ENCODE measurements around the gene SCAI.
"Not testable (repeated sequence)": the region's sequence is repeated elsewhere in the genome, so short reads cannot be mapped to it uniquely, and the experiment has no call there.

The SCAI gene

GRCh38 chr9:125049212-125050049, 93.9 kb downstream of the SCAI start:
- no peak for TF ChIP-seq POLR2AphosphoS5 (IDR thresholded peaks at IDR 0.05; ENCODE audit: low read depth, low read length)
- no peak for TF ChIP-seq POLR2A (IDR thresholded peaks at IDR 0.05; ENCODE audit: low read depth, low read length)
- TF ChIP-seq TAF1 (IDR thresholded peaks at IDR 0.05; ENCODE audit: borderline replicate concordance, low read depth, low read length), result no peak
- no peak for DNase-seq (ENCODE audit: insufficient read length)
- no peak for FAIRE-seq

GRCh38 chr9:125043631-125044030, 99.7 kb downstream of the SCAI start:
- FAIRE-seq, result no peak
- DNase-seq (ENCODE audit: insufficient read length), result no peak
- no peak for TF ChIP-seq POLR2A (IDR thresholded peaks at IDR 0.05; ENCODE audit: low read depth, low read length)
- no peak for TF ChIP-seq TAF1 (IDR thresholded peaks at IDR 0.05; ENCODE audit: borderline replicate concordance, low read depth, low read length)
- no peak for TF ChIP-seq POLR2AphosphoS5 (IDR thresholded peaks at IDR 0.05; ENCODE audit: low read depth, low read length)

- TF ChIP-seq POLR2A (IDR thresholded peaks at IDR 0.05; ENCODE audit: low read depth, low read length) (no peak), POLR2AphosphoS5 (IDR thresholded peaks at IDR 0.05; ENCODE audit: low read depth, low read length) (no peak), TAF1 (IDR thresholded peaks at IDR 0.05; ENCODE audit: borderline replicate concordance, low read depth, low read length) (no peak)
- FAIRE-seq (no peak), DNase-seq (ENCODE audit: insufficient read length) (no peak)
Observed at GRCh38 chr9:125043148-125043547, 100.2 kb downstream of the SCAI start.

GRCh38 chr9:125038166-125038565, 105.2 kb downstream of the SCAI start:
- TF ChIP-seq TAF1 (IDR thresholded peaks at IDR 0.05; ENCODE audit: borderline replicate concordance, low read depth, low read length) (no peak), POLR2A (IDR thresholded peaks at IDR 0.05; ENCODE audit: low read depth, low read length) (no peak), POLR2AphosphoS5 (IDR thresholded peaks at IDR 0.05; ENCODE audit: low read depth, low read length) (no peak)
- no peak for DNase-seq (ENCODE audit: insufficient read length)
- FAIRE-seq, result no peak

- FAIRE-seq, result no peak
- DNase-seq (ENCODE audit: insufficient read length), result no peak
- TF ChIP-seq TAF1 (IDR thresholded peaks at IDR 0.05; ENCODE audit: borderline replicate concordance, low read depth, low read length) (no peak), POLR2AphosphoS5 (IDR thresholded peaks at IDR 0.05; ENCODE audit: low read depth, low read length) (no peak), POLR2A (IDR thresholded peaks at IDR 0.05; ENCODE audit: low read depth, low read length) (no peak)
Observed at GRCh38 chr9:125028041-125028440, 115.3 kb downstream of the SCAI start.

GRCh38 chr9:125024917-125025316, 118.4 kb downstream of the SCAI start:
- TF ChIP-seq TAF1 (IDR thresholded peaks at IDR 0.05; ENCODE audit: borderline replicate concordance, low read depth, low read length) (no peak), POLR2AphosphoS5 (IDR thresholded peaks at IDR 0.05; ENCODE audit: low read depth, low read length) (no peak), POLR2A (IDR thresholded peaks at IDR 0.05; ENCODE audit: low read depth, low read length) (no peak)
- DNase-seq (ENCODE audit: insufficient read length), result no peak
- no peak for FAIRE-seq

- TF ChIP-seq POLR2AphosphoS5 (IDR thresholded peaks at IDR 0.05; ENCODE audit: low read depth, low read length), result no peak
- DNase-seq (ENCODE audit: insufficient read length) (no peak), FAIRE-seq (no peak)
Observed at GRCh38 chr9:125021069-125021468, 122.3 kb downstream of the SCAI start.

- DNase-seq (ENCODE audit: insufficient read length); FAIRE-seq: not testable (repeated sequence)
Observed at GRCh38 chr9:125015655-125016054, 127.7 kb downstream of the SCAI start.

- DNase-seq (ENCODE audit: insufficient read length); FAIRE-seq: not testable (repeated sequence)
Observed at GRCh38 chr9:125012013-125012412, 131.3 kb downstream of the SCAI start.

- FAIRE-seq (no peak), DNase-seq (ENCODE audit: insufficient read length) (no peak)
- no peak for TF ChIP-seq POLR2AphosphoS5 (IDR thresholded peaks at IDR 0.05; ENCODE audit: low read depth, low read length)
- TF ChIP-seq POLR2A (IDR thresholded peaks at IDR 0.05; ENCODE audit: low read depth, low read length), result no peak
- no peak for TF ChIP-seq TAF1 (IDR thresholded peaks at IDR 0.05; ENCODE audit: borderline replicate concordance, low read depth, low read length)
Observed at GRCh38 chr9:125008599-125008998, 134.7 kb downstream of the SCAI start.

GRCh38 chr9:125003332-125003731, 140.0 kb downstream of the SCAI start:
- TF ChIP-seq TAF1 (IDR thresholded peaks at IDR 0.05; ENCODE audit: borderline replicate concordance, low read depth, low read length), result no peak
- FAIRE-seq (no peak), DNase-seq (ENCODE audit: insufficient read length) (no peak)

- FAIRE-seq (no peak), DNase-seq (ENCODE audit: insufficient read length) (no peak)
- no peak for TF ChIP-seq POLR2A (IDR thresholded peaks at IDR 0.05; ENCODE audit: low read depth, low read length)
- TF ChIP-seq POLR2AphosphoS5 (IDR thresholded peaks at IDR 0.05; ENCODE audit: low read depth, low read length), result no peak
- no peak for TF ChIP-seq TAF1 (IDR thresholded peaks at IDR 0.05; ENCODE audit: borderline replicate concordance, low read depth, low read length)
Observed at GRCh38 chr9:124983698-124984097, 159.6 kb downstream of the SCAI start.

GRCh38 chr9:124980431-124980830, 162.9 kb downstream of the SCAI start:
- no peak for FAIRE-seq

More at GRCh38 chr9:124980431-124980830, 162.9 kb downstream of the SCAI start:
- no peak for TF ChIP-seq POLR2AphosphoS5 (IDR thresholded peaks at IDR 0.05; ENCODE audit: low read depth, low read length)
- no peak for TF ChIP-seq POLR2A (IDR thresholded peaks at IDR 0.05; ENCODE audit: low read depth, low read length)
- no peak for TF ChIP-seq TAF1 (IDR thresholded peaks at IDR 0.05; ENCODE audit: borderline replicate concordance, low read depth, low read length)
- no peak for DNase-seq (ENCODE audit: insufficient read length)

Data from GM12892 (cell line).